Chondrocyte (in vitro differentiated cells): ENCODE measurements around the gene HOXA7. TPM values are rescaled to one million over a fixed set of nuclear protein-coding genes. Genes with fewer than 3 reads are reported as not detected.

Experiments used
- DNase-seq: peaks from one replicate; pipeline ENCODE4 v3.0.0; 2021; ENCODE audit warnings: mixed read lengths, low spot score
- H3K27ac Mint-ChIP-seq: one replicate; pipeline ENCODE4 v1.8.0; 2021; ENCODE audit warnings: mild to moderate bottlenecking, moderate library complexity, mixed read lengths; ENCODE audit not compliant: unreplicated experiment
- H3K27me3 Mint-ChIP-seq: 2 replicates; pipeline ENCODE4 v1.8.0; 2021; ENCODE audit warnings: low read depth, mixed read lengths
- H3K36me3 Mint-ChIP-seq: 2 replicates; pipeline ENCODE4 v1.8.0; 2021; ENCODE audit warnings: low read depth, mixed read lengths
- H3K4me1 Mint-ChIP-seq: 2 replicates; pipeline ENCODE4 v1.8.0; 2021; ENCODE audit warnings: low read depth, mild to moderate bottlenecking, mixed read lengths
- H3K4me3 Mint-ChIP-seq: one replicate; pipeline ENCODE4 v1.8.0; 2021; ENCODE audit warnings: mild to moderate bottlenecking, moderate library complexity, mixed read lengths; ENCODE audit not compliant: unreplicated experiment
- H3K9me3 Mint-ChIP-seq: 2 replicates; pipeline ENCODE4 v1.8.0; 2021; ENCODE audit warnings: low read depth, mixed read lengths
- CTCF ChIP-seq: fragments of 200-600 bp; sonication (generic); IDR thresholded peaks from 2 replicates; pipeline ENCODE4 v1.5.0; 2021; ENCODE audit warnings: antibody characterized with exemption, mild to moderate bottlenecking, moderate library complexity
- total RNA-seq: library from RNA; stranded (reverse); gene quantifications from 3 replicates; pipeline ENCODE4 v1.2.1, GENCODE V29; 2021

The HOXA7 gene
- total RNA-seq, 1 donor from 2014 or later, result not detected

GRCh38 chr7:27115221-27116026 is 41.1 kb downstream of the HOXA7 start:
- peaks cover 7% of the 10 kb centered on the region for H3K36me3 Mint-ChIP-seq
- H3K4me3 Mint-ChIP-seq, result peak overlapping the region; percentile 62
- DNase-seq, result no peak
- TF ChIP-seq CTCF, result no peak
- H3K27me3 Mint-ChIP-seq, result peaks cover 87% of the 10 kb centered on the region
- peaks cover 7% of the 10 kb centered on the region for H3K4me1 Mint-ChIP-seq
- no peaks in the 10 kb centered on the region for H3K9me3 Mint-ChIP-seq
- peak overlapping the region; percentile 73 for H3K27ac Mint-ChIP-seq

- peak overlapping the region; percentile 73 for H3K27ac Mint-ChIP-seq
- no peak for DNase-seq
- no peak for TF ChIP-seq CTCF
- peaks cover 84% of the 10 kb centered on the region for H3K27me3 Mint-ChIP-seq
- peaks cover 8% of the 10 kb centered on the region for H3K36me3 Mint-ChIP-seq
- no peaks in the 10 kb centered on the region for H3K9me3 Mint-ChIP-seq
- peaks cover 9% of the 10 kb centered on the region for H3K4me1 Mint-ChIP-seq
- peak overlapping the region; percentile 62 for H3K4me3 Mint-ChIP-seq
Measured at GRCh38 chr7:27114881-27115220, 41.6 kb downstream of the HOXA7 start.

DNA sequence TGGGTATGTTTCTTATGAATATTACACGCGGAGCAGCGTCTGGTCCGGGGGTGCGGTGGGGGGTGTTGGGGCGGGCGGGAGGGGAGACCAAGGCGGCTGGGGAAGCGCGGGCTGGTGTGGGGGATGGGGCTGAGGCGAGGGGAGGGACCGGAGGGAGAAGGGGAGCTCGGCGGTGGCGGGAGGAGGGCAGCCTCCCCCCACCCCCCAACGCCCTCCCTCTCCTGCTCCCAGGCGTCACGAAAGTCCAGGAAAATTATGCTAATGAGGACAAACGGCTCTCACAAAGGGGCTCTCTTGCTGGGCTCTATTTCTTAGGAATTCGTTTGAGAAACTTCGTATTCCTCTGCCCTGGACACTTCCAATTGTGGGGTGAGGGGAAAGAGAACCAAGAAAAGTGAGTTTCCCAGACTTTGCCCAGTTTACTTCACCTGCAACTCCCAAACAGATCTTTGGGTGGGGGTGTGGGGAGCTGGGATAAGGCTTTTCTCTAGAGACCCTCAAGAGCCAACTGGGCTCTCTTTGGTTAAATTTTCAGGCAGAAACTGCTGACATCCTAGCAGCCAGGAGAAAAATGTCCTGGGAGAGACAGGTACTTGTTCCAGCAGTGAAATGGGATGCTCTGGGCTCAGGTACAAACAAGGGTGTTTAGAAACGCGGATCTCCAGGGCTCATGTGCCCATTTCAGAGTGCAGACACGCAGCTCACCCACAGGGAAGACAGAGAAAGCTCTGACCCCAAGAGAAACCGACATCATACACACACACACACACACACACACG is 42.3 kb downstream of the HOXA7 start:
- TF ChIP-seq CTCF, result no peak
- peaks cover 10% of the 10 kb centered on the region for H3K36me3 Mint-ChIP-seq
- H3K27me3 Mint-ChIP-seq, result peaks cover 82% of the 10 kb centered on the region
- peak overlapping the region; percentile 63 for H3K4me3 Mint-ChIP-seq
- peaks cover 12% of the 10 kb centered on the region for H3K4me1 Mint-ChIP-seq
- DNase-seq, result no peak
- no peaks in the 10 kb centered on the region for H3K9me3 Mint-ChIP-seq
- H3K27ac Mint-ChIP-seq, result peak overlapping the region; percentile 82

DNA sequence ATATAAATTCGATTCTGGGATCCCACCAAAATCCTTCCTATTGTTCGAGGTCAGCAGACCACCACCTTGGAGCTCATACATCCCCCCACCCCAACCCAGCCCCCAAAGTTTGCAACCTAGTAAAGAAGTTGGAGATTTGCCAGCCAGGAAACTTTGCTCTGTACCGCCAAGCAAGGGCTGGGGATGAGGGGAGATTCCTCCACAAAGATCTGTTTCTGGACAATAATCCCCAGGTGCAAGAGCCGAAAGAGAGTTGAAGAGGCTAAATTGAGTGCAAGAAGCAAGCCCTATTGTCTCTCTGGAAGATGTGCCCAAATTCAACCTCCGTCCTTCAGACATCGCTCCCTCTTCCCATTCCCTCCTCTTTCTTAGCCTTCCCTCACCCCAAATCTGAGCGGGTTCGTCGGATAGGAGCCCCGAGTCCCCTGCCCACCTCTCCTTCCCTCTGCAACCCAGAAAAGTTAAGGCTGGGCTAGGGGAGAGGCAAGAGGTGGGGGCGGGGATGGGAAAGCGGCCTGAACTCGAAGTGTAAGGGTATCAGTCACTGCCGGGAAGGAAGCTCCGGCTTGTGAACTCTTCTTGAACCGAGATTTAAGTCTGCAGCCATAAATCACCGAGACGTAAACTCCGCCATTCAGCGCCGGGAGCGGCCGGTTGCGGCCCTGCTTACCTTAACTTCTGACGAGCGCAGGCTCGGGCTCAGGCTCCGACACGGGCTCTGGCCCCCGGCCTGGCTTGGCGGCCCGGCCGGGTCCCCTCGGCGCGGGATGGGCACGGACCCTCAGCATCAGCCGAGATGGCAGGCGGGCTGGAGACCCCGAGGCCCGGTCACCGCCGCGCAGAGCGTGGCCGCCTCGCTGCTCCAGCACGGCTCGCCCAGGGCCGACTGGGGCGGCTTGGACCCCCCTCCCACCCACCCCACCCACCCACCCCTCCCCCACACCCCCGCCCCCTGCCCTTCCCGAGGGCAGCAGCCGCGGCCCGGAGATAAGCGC is 43.2 kb downstream of the HOXA7 start:
- H3K27me3 Mint-ChIP-seq, result peaks cover 81% of the 10 kb centered on the region
- peak overlapping the region; percentile 73 for H3K4me3 Mint-ChIP-seq
- H3K36me3 Mint-ChIP-seq, result peaks cover 8% of the 10 kb centered on the region
- H3K9me3 Mint-ChIP-seq, result no peaks in the 10 kb centered on the region
- no peak for TF ChIP-seq CTCF
- H3K27ac Mint-ChIP-seq, result peak overlapping the region; percentile 74
- peaks cover 18% of the 10 kb centered on the region for H3K4me1 Mint-ChIP-seq
- no peak for DNase-seq
